ENCODE data around the gene PAFAH1B1.

PAFAH1B1 gene

DNA sequence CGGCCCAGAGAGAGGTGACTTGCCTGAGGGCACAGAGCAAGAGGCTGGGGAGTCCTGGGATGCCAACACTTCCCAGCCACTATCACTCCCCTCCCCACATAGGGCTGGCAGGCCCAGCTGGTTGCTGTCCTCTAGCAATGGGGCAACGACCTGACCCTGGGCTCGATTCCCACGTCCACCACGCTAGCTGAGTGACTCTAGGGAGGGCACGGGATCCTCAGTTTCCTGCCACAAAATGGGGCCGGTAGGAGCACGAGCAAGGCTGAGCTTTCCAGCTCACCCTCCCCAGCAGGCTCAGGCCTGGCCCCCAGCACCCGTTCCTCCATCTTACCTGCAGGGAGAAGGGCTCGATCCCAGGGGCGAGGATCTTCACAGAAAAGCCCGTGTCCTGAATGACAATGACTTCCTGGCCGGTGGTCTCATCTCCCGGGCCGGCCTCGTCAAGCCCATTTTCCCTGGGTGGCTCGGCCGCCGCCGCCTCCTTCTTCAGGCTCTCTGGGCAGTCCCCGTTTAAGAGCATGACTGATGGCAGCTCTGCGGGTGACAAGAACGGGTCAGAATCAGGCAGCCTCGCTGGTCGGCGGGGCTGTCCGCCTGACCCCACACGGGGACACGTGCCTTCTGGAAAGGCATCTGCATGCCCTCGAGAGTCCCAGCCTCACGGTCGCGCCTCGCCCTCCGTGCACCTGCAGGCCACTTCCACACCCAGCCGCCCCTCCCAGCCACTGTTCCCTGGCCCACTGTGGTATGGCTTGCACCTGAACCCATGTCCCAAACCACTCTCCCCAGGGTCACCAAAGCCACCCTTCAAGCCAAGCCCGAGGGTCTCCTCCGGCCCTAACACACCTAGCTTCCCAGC is 110.8 kb downstream of the PAFAH1B1 start:
- DNase-seq: no peak

DNA sequence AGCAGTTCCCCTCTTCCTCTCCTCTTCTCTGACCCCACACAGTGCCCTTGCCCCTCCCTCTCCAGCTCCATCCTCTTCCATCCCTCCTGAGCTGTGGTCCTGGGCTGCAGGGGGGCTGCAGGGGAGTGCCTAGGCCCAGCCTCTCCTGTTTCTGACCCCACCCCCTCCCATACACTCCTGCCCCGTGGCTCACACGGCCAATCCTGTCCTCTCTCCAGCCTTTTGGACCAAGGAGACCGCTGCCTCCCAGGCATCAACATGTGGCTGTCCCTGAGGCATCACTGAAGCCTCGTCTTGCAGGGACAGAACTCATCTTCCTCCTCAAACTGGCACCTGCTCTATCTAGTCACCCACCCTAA is 111.4 kb downstream of the PAFAH1B1 start:
- no peak for DNase-seq

DNA sequence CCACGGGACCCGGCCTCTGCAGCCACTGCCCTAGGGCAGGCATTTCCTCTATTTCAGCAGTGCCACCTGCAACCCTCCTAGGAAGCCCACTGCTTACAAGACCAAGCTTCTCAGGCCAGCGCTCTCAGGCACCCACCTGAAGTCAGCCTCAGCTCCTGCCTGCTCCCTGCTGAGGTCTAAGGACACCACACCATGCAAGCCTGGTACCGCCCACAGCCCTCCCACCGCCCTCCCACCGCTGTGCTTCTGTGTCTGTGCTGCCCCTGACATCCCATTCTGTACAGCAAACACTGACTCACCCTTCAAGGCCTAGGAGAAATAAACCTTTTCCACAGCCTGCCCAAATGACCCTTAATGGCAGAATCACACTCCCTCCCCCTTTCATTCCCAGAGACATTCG is 111.8 kb downstream of the PAFAH1B1 start:
- DNase-seq: peak; percentile 35

DNA sequence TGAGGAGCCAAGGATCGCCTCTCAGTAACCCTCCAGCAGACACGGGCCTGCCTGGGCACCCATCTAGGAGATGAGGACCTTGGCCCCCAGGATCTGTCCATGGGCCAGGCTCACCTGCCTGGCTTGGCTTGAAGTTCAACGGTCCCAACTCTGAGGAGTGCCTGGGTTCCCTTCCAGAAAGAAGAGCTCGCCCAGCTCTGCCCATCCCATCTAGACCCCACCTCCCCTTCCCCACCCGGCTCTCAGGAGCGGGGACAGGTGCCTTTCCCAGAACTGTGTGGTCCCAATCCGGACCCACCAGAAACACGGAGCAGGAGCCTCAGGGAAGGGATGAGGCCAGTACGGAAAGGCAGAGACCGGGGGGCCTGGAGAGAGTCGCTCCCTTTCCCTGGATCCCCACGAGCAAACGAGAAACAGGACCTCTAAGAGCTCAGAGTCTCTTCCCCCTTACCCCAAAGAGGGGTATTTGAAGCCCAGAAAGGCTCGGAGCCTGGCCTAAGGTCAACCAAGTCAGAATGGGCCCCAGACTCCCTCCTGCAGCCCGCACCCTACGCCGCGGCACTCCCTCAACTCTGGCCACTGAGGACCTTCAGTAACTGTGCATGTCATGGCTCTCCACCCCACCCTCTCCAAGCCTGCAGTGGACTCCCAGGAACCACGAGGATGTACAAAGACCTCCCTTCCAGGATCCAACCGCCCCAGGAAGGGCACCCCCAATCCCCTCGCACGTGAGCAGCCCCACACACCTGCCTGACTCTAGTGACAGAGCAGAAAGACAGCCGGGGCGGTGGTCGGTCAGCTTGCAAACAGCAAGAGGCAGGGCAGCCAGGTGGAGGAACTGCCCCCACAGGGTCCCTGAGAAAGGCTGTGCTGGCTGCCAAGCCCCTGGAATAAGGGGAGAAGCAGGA is 112.7 kb downstream of the PAFAH1B1 start:
- no peak for DNase-seq

DNA sequence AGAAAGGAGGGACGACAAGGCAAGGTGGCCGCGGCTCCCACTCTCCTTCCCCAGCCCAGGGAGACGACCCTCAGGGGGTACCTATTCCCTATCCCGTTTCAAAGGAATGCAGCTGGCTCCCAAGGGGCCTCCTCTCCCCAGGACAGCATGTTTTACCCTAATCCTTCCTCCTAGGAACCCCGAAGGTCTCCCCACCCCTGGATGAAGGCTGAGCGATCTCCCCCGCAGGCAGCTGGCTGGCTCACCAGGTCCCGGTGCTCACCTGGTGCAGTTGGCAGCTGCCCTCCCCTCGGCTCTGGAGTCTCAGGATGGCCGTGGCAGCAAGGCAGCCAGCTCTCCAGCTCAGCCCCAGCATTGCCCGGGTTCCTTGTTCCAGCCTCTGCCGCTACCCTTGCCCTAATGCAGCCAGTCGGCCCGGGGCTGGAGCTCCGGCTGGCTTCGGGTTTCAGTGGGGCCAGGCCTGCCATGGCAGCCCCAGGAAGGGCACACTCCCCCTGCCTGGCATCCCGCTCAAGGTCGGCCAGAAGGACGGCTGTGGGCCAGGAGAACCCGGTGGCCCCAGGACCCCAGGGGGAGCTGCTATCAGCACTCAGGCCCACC is 113.6 kb downstream of the PAFAH1B1 start:
- DNase-seq: no peak

GRCh38 chr17:2707721-2708584 is 114.5 kb downstream of the PAFAH1B1 start:
- no peak for DNase-seq

DNA sequence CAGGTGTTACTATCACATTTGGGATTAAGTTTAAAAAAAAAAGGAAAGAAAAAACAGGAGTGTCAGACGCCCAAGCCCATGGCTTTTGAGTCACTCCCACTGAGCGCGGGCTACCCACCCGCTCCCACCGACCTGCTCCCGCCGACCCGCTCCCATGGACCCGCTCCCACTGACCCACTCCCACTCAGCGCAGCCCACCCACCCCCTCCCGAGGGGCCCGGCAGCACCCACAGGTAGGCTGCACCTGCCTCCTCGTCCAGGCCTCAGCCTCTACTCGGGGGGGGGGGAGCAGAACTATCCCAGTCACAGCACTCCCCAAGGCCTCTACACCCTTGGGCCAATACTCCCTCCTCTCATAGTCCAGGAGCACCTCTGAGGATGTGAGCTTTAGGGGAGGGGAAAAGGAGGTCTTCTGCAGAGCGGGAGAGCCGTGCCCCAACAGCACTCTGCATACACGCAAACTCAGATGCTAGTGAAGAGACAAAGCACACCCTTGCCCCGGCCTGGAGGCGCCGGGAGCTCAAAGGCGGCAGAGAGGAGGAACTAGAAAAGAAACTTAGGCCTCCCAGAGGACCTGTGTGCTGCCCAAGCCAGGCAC is 115.2 kb downstream of the PAFAH1B1 start:
- no peak for DNase-seq

GRCh38 chr17:2709183-2709661 is 115.8 kb downstream of the PAFAH1B1 start:
- DNase-seq: no peak

DNA sequence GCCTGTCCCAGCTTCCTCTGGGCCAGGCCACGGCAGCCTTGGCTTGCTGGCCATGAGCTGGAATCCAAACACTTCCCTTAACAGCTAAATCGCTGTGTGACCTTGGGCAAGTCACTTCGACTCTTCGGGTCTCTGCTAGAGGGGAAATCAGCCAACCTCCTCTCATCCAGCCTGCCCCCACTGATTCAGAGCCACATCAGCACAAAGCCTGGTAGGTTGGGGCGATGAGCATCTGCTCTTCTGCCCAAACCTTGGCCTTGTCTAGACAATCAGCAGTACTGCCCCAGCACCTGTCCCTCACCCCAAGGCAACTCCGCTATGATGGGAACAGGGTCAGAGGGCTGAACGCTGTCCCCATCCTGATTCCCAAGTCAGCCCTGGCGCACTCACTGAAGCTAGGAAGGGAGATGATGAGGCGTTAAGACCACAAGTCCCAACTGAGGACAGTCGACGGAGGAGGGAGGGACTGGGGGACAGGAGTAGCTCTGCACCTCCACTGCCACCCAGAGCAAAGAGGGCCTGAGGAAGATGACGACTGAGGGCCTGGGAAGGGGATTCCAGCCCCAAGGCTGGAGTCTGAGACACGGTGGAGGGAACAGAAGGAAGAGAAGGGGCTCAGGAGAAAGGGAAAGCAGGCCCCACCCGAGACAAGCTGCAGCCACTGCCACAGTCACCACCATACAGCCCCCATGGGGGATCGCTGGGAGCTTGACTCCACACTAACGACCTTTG is 116.8 kb downstream of the PAFAH1B1 start:
- DNase-seq: no peak

DNA sequence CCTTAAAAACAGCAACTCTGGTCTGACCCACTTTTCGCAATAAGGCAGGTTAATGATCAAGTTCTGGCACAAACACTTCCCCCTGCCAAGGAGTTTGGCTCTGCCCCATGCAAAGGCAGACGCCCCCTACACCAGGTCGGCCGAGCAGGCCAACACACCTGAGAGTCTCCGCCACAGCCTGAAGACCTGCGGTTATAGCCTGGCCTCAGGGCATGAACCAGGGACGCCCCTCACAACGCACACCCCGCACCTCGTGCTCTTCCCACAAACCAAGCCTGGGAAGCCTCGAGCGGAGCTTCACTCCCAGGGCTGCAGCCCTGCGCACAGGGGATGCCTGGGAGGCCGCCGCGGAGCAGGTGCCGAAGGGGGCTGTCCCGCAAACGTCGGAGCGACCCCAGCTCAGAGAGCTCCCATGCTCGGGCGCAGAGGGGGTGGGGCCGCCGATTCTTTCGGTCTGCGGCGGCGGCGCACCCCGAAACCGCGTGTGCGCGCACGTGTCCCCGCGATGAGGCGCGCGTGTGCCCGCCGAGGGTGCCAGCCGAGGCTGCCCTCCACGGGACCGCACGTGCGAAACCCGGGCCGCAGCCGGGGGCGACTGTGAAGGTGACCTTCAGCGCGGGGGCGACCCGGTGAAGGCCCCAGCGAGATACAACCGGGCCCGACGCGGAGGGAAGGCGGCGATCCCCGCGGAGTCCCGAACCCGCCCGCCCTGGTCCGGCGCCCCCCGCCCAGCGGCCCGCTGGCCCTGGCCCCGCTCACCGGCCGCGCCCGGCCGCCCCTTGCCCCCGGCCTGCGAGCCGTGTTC is 117.6 kb downstream of the PAFAH1B1 start:
- DNase-seq: no peak

DNA sequence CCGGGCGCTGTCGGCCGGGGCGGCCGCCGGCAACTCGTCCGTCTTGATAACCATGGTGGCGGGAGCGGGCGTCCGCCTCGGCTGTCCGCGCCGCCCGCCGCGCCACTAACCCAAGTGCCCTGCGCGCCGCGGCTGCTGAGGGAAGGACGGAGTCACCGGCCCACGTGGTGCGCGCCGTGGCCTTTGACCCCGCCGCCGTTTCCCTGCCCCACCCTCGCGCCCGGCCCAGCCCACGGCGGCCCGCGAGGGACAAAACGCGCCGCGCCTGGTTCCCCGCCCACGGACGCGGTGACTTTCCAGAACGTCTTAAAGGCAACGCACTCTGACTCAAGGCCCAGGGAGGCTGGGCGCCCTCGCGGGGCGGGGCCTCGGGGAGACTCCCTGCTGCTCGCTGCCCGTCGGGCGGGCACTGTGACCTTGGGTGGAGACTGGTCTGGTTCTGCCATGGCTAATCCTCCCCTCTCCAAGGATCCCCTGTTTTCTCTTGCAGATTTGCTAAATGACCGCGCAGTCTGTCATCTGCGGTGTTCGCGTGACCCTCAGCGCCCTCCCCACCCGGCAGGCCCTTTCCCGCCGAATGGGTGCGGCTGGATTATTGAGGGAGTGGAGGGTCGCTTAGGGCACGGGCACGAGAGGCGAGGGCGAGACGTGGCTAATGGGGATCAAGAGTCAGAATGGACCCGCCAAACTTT is 118.3 kb downstream of the PAFAH1B1 start, which contains the start of gene CLUH:
CLUH (minus strand) TSS at position 157 of the 692 bp plus-strand sequence; CDS start at position 54, 103 bp downstream.
- peak; percentile 97 for DNase-seq

GRCh38 chr17:2712300-2713043 is 119.0 kb downstream of the PAFAH1B1 start:
- DNase-seq: no peak

DNA sequence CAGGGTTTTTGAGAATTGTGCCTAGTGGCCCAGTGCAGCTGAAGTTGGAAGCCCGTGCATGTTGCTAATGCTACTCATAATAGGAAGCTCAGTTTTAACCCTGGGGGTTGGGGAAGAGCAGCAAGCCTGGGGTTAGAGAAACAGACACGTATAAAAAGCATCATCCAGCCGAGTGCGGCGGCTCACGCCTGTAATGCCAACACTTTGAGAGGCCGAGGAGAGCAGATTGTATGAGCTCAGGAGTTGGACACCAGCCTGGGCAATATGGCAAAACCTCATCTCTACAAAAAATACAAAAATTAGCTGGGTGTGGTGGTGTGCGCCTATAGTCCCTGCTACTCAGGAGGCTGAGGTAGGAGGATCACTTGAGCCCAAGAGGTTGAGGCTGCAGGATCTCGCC is 120.4 kb downstream of the PAFAH1B1 start:
- DNase-seq: no peak

DNA sequence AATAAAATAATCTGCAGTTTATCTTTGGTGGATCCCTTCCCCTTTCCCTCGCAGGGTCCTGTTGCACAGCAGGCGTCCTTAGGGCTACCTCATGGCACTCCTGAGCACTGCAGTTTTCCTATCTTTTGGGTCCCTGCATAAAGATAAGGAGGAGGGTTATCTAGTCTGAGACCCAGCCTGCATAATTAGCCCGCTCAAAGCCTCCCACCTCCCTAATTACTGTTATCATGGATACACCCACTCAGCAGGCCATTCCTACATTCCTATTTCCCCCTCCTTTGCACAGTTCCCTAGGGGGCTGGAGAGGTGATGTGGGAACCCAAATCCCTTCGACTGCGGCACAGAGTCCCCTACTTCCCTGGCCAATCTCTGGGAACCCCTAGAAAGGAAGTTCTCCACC is 123.2 kb downstream of the PAFAH1B1 start:
- no peak for DNase-seq

GRCh38 chr17:2718150-2718938 is 124.9 kb downstream of the PAFAH1B1 start:
- DNase-seq: peak; percentile 32

- DNase-seq: no peak
Measured at GRCh38 chr17:2719861-2720260, 126.4 kb downstream of the PAFAH1B1 start.

GRCh38 chr17:2721603-2722002 is 128.1 kb downstream of the PAFAH1B1 start:
- no peak for DNase-seq

GRCh38 chr17:2722611-2723010 is 129.2 kb downstream of the PAFAH1B1 start:
- no peak for DNase-seq
